Panc1 (cell line): ENCODE data around the gene GNA12. TPM values are rescaled to one million over a fixed set of nuclear protein-coding genes. Genes with fewer than 3 reads are reported as not detected.

Experiments used
- ATAC-seq: fragments of 200-7000 bp; cut with Tn5 transposase; 2 replicates; pipeline ENCODE4 v1.9.1; 2020; ENCODE audit warnings: mild to moderate bottlenecking, moderate library complexity
- BruUV-seq: library from RNA; stranded (reverse); fragments of 400-500 nt; replicated peaks from 2 replicates; lab custom pipeline; 2021; lab: Mats Ljungman, UMichigan
- CTCF ChIA-PET: fragments of 300-600 bp; sonication (Branson Sonifier 250); formaldehyde crosslinking; loops from one replicate; lab custom pipeline; 2022; ENCODE audit warnings: antibody characterized with exemption; lab: Charles Lee
- POLR2A ChIA-PET: fragments of 300-600 bp; sonication (Branson Sonifier 250); formaldehyde crosslinking; loops from one replicate; lab custom pipeline; 2022; ENCODE audit warnings: antibody characterized with exemption; lab: Charles Lee
- DNase-seq: peaks from one replicate; pipeline ENCODE4 v3.0.0-alpha.2; 2010; ENCODE audit warnings: low read depth, low spot score
- H3K27ac ChIP-seq: 2 replicates; pipeline ENCODE4 v1.5.1; 2011; ENCODE audit warnings: mild to moderate bottlenecking, low read length, inconsistent platforms
- H3K27me3 ChIP-seq: fragments of 200-500 bp; sonication (Bioruptor generic); 2 replicates; pipeline ENCODE4 v1.6.0; 2014; ENCODE audit warnings: low read length, inconsistent platforms; ENCODE audit not compliant: control insufficient read depth, insufficient read depth
- H3K36me3 ChIP-seq: fragments of 200-500 bp; sonication (Bioruptor generic); 2 replicates; pipeline ENCODE4 v1.5.1; 2014; ENCODE audit warnings: inconsistent platforms, mild to moderate bottlenecking, low read length, moderate library complexity; ENCODE audit not compliant: control insufficient read depth, insufficient read depth
- H3K4me1 ChIP-seq: 2 replicates; pipeline ENCODE4 v1.5.1; 2011; ENCODE audit warnings: inconsistent platforms, mild to moderate bottlenecking, low read length, moderate library complexity; ENCODE audit not compliant: control insufficient read depth, insufficient read depth
- H3K4me3 ChIP-seq, 2 experiments: 2 replicates each; pipeline ENCODE4 v1.5.1; 2011 to 2012; ENCODE audit warnings: low read depth in 2 of 2, low read length in 2 of 2, mild to moderate bottlenecking in 2 of 2, inconsistent platforms in 1 of 2, moderate library complexity in 1 of 2
- H3K9me3 ChIP-seq: fragments of 200-500 bp; sonication (Bioruptor generic); 2 replicates; pipeline ENCODE4 v1.5.1; 2014; ENCODE audit warnings: low read depth, mild to moderate bottlenecking, inconsistent platforms, low read length, moderate library complexity; ENCODE audit not compliant: control insufficient read depth, insufficient read depth
- CTCF ChIP-seq: fragments of 450-650 bp; IDR thresholded peaks from 2 replicates; pipeline ENCODE4 v1.5.1; 2017; ENCODE audit warnings: mild to moderate bottlenecking
- POLR2AphosphoS5 ChIP-seq: IDR thresholded peaks from 2 replicates; pipeline ENCODE4 v1.6.1; 2012; ENCODE audit warnings: mild to moderate bottlenecking, low read depth, low read length, moderate library complexity
- REST ChIP-seq, 2 experiments: IDR thresholded peaks; 2 replicates each; pipeline ENCODE4 v1.6.1; 2011 to 2012; ENCODE audit warnings: low read depth in 2 of 2, control low read depth in 1 of 2, low read length in 1 of 2, mild to moderate bottlenecking in 1 of 2, moderate library complexity in 1 of 2; ENCODE audit not compliant: insufficient read depth in 1 of 2
- SIN3A ChIP-seq: IDR thresholded peaks from 2 replicates; pipeline ENCODE4 v1.6.1; 2012; ENCODE audit warnings: low read depth, mild to moderate bottlenecking, low read length, moderate library complexity, borderline replicate concordance; ENCODE audit not compliant: insufficient read depth
- TCF7L2 ChIP-seq: IDR thresholded peaks from 2 replicates; pipeline ENCODE4 v1.6.1; 2011; ENCODE audit warnings: mild to moderate bottlenecking, low read depth, low read length, inconsistent platforms
- in situ Hi-C: cut with HindIII; loops from 2 replicates; pipeline ENCODE4 v1.10.0; 2016; ENCODE audit warnings: low sequenced_read_pairs, low pct_unique_long_range_greater_than_20kb
- intact Hi-C: fragments of 100-400 bp; cut with micrococcal nuclease; formaldehyde crosslinking; loops from one replicate; pipeline ENCODE4 v1.10.0; 2022; ENCODE audit not compliant: unreplicated experiment
- total RNA-seq: library from RNA; stranded (reverse); gene quantifications from one replicate; pipeline ENCODE4 v1.2.1, GENCODE V29; 2021; ENCODE audit not compliant: unreplicated experiment

The GNA12 gene
- total RNA-seq, 1 experiment from 2014 or later = 139 TPM

- ATAC-seq (no peak), DNase-seq (no peak)
- Histone ChIP-seq H3K27me3 (no peaks in the 10 kb centered on the region), H3K9me3 (no peaks in the 10 kb centered on the region), H3K4me1 (peaks cover 81% of the 10 kb centered on the region), H3K36me3 (no peaks in the 10 kb centered on the region), H3K4me3 (no peak overlapping the region), H3K27ac (peak overlapping the region; percentile 84)
- POLR2A ChIA-PET = interaction anchor here (0.6 kb wide), 1 partner anchor 1833 kb away, joined by 4 read pairs; no protein-coding TSS in a partner anchor
- in situ Hi-C loops = no loop called here
- TF ChIP-seq CTCF (no peak), TCF7L2 (no peak), SIN3A (no peak), REST (IDR thresholded peaks at IDR 0.05; ENCODE audit: insufficient read depth in 1 of 2, low read depth in 2 of 2, low read length in 1 of 2) (no peak), POLR2AphosphoS5 (no peak)
- no TSS peak for BruUV-seq
- CTCF ChIA-PET = no interaction called here
- intact Hi-C loops = no loop called here
These were observed 21.0 kb downstream of the GNA12 start for GRCh38 chr7:2823130-2823529.

GRCh38 chr7:2821842-2822507, 22.1 kb downstream of the GNA12 start:
- POLR2A ChIA-PET = no interaction called here
- no TSS peak for BruUV-seq
- DNase-seq (no peak), ATAC-seq (peak; percentile 66)
- no peak for TF ChIP-seq REST (IDR thresholded peaks at IDR 0.05; ENCODE audit: insufficient read depth in 1 of 2, low read depth in 2 of 2, low read length in 1 of 2)
- no peak for TF ChIP-seq TCF7L2
- TF ChIP-seq CTCF = no peak
- TF ChIP-seq SIN3A = no peak
- no peak for TF ChIP-seq POLR2AphosphoS5
- CTCF ChIA-PET = interaction anchor here (0.5 to 0.7 kb wide), 2 partner anchors 9 to 1863 kb away, joined by 3 read pairs; no protein-coding TSS in a partner anchor
- Histone ChIP-seq H3K27ac (peak overlapping the region; percentile 84), H3K36me3 (no peaks in the 10 kb centered on the region), H3K4me1 (peaks cover 85% of the 10 kb centered on the region), H3K9me3 (no peaks in the 10 kb centered on the region), H3K27me3 (no peaks in the 10 kb centered on the region), H3K4me3 (no peak overlapping the region)
- in situ Hi-C loops = no loop called here
- intact Hi-C loops = no loop called here
